NCI-H345 treated with DMSO at 0.1 percent for 48 hours (cell line): ENCODE results near the gene PHRF1.

Experiments
- DNase-seq: peaks from one replicate; lab custom pipeline; 2025; ENCODE audit not compliant: unreplicated experiment; lab: John Stamatoyannopoulos, UW

PHRF1 gene, protein sequence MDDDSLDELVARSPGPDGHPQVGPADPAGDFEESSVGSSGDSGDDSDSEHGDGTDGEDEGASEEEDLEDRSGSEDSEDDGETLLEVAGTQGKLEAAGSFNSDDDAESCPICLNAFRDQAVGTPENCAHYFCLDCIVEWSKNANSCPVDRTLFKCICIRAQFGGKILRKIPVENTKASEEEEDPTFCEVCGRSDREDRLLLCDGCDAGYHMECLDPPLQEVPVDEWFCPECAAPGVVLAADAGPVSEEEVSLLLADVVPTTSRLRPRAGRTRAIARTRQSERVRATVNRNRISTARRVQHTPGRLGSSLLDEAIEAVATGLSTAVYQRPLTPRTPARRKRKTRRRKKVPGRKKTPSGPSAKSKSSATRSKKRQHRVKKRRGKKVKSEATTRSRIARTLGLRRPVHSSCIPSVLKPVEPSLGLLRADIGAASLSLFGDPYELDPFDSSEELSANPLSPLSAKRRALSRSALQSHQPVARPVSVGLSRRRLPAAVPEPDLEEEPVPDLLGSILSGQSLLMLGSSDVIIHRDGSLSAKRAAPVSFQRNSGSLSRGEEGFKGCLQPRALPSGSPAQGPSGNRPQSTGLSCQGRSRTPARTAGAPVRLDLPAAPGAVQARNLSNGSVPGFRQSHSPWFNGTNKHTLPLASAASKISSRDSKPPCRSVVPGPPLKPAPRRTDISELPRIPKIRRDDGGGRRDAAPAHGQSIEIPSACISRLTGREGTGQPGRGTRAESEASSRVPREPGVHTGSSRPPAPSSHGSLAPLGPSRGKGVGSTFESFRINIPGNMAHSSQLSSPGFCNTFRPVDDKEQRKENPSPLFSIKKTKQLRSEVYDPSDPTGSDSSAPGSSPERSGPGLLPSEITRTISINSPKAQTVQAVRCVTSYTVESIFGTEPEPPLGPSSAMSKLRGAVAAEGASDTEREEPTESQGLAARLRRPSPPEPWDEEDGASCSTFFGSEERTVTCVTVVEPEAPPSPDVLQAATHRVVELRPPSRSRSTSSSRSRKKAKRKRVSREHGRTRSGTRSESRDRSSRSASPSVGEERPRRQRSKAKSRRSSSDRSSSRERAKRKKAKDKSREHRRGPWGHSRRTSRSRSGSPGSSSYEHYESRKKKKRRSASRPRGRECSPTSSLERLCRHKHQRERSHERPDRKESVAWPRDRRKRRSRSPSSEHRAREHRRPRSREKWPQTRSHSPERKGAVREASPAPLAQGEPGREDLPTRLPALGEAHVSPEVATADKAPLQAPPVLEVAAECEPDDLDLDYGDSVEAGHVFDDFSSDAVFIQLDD (N-terminal part only)

DNA sequence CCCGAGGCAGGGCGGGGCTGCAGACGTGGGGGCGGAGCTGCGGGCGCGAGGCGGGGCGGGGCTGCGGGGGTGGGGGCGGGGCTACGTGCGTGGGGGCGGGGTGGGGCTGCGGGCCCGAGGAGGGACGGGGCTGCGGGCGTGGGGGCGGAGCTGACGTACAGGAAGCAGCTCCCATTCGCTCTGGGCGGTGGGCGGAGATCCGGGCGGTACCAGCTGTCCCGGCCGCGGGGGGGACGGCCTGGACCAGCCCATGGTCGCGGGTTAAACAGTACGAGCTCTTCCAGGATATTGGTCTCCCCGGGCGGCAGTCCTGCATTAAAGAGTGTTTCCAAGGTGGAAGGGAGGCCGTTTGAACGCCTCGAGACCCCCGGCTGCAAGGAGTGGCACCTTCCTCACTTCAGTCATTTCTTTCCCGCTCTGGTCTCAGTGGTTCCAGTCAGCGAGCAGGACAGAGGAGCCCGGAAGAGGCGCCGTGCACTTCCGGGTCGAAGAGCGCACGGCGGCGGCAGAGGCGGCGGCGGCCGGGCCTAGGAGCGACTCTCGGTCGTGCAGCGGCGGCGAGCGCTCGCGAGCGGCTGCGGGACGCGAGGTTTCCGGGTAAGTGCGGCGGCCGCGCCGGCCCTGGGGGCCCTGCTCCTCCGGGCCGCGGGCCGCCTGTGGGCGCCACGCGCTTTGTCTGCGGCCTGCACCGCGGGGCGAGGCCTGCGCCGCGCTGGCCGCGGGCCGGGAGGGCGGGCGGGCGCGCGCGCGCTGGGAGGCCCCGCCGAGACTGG lies at the start of gene PHRF1:
Gene PHRF1 (plus strand): TSS at position 475 of the 773 bp plus-strand sequence. CDS start 5,043 bp downstream, outside the sequence.
- peak; percentile 94 for DNase-seq

DNA sequence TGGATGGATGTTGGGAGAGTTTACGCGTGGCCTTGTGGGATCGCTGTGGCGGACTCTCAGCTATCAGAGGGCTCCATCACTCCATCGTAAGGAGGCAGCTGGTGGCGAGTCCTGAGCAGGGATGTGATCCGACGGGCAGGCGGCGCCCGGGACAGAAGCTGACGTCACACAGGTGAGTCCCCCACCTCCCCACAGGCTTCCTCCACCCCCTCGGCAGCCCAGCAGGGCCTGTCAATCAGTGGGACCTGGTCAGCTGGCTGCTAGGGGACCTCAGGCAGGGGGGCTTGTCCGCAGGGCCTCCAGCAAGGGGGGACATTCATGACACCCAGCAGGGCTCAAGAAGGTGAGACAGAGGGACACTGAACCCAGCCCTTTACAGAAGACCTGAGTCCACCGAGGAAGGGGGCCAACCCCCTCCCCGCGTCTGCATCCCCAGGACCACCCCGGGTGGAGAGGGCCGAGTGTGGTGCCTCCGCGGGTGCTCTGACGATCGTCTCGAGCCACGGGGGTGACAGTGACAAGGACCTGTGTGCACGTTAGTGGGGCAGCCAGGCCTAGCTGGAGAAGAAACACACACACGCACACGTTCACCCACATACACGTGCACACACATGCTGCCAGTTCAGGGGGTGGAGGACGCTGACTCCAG lies 48.0 kb upstream of the PHRF1 start:
- no peak for DNase-seq

DNA sequence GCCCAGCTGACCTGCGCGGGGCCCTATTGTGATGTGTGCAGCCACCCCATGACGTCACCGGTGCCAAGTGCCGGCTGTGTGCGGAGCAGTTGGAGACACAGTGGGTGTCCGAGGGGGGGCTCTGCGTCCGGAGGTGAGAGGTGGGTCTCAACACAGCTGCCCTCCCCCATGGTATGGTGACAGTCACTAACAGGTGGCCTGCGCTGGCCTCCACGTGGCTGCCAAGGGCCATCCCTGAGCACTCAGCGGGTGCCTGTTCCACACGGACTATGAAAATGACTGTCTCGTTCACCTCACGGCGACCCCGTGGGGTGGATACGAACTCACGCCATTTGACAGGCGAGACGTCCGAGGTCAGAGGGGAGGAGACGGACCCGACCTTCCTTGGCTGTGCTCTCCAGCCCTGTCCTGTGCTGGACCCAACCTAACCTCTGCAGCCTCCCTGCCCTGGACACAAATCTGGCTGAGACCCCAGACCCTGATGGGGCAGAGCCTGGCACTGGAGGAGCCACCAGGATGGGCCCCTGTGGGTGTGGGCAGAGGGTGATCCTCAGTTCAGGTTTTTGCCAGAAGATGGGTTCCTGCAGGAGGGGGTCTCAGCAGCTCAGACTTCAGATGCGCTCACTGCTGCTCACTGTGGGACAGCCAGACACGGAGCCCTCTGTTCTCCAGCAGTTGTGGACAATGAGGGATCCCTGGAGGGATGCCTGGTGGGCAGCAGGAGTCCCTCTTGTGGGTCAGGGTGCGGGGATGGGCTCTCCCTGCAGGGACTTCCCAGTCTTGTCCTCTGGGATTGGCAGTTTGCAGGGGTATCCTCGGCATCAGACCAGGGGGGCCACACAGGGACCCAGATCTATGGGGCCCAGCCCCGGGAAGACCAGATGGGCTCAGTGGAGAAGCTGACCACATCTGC lies 47.2 kb upstream of the PHRF1 start:
- DNase-seq, result peak; percentile 6

DNA sequence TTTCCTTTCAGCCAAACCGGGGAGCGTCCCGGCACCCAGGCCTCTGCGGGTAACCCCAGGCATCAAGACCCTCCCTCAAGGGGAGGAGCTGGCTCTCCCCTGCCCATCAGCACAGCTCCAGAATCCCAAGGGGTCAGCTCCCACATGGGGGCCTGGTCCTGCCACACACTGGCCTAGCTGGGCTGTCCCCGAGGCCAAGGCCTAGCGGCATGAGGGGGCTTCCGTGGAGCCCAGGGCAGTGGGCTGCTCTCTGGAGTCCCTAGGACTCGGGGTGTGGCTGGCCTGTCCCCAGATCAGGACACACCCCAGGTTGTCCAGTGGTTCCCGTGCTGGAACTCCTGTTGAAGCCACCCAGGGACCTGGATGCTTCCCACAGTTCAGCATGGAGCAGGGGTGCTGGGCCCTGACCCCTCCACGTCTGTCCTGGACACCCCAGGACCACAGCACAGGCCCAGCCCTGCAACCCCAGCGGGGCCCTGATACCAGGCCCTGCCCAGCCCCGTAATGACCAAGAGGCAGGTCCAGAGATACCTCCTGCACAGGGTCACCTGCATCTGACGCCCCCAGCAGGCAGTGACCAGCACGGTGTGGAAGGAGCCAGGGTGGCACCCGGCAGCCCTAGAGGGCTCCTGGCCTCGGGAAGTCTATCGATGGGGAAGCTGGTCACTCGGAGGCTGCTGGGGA lies 46.4 kb upstream of the PHRF1 start:
- no peak for DNase-seq

DNA sequence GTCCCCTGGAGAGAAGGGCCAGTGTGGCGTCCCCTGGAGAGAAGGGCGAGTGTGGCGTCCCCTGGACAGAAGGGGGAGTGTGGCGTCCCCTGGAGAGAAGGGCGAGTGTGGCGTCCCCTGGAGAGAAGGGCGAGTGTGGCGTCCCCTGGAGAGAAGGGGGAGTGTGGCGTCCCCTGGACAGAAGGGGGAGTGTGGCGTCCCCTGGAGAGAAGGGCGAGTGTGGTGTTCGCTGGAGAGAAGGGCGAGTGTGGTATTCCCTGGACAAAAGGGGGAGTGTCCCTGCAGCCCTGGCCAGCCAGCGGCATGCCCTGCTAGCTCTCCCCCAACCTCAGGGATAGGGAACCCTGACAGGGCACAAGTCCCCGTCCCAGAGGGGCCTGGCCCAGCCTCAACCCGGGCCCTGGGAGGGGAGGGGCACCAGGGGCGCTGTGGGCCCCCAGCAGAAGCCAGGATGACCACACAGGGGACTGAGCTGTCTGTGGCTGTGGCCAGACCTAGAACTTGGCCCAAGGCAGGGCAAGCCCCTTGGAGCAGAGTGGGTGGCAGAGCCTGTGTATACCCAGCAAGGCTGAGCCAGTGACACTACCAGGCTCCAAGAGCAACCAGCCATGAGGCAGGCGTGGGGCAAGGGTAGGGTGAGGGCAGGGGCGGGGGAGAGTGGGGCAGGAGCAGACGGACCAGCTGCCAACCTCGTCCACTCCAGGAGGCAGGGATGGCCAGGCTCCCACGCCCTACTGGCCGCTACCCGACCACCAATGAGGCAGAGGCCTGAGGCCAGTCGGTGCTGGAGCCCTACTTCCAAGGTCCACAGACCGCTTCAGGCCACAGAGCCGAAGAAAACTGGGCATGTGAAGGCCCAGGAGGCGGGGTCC lies 45.1 kb upstream of the PHRF1 start:
- no peak for DNase-seq

DNA sequence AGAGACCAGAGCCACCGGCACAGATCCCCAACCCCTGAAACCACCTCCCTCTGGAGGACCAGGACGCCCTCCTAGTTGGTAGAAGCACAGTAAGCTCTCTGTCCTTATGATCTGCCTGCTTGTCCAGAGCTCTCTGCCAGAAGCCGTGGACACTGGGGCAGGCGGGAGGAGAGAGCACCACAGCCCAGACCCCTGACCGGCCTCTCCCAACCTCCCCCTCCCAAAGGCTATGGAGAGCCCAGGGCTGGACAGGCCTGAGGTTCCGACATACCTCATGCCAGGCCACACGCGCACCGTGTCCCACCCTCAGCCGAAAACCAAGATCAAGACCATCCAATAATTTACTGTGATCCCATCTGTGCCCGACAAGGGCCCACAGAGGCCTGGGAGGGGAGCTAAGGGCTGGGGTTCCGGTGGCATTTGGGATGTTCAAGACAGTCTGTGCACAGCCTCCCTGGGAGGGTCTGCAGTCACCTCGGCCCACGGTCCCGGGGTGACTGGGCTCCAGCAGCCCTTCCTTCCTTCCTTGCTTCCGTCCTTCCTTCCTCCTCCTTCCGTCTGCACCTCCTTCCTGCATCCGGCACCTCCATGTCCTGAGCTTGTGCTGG lies 44.2 kb upstream of the PHRF1 start:
- DNase-seq, result no peak

DNA sequence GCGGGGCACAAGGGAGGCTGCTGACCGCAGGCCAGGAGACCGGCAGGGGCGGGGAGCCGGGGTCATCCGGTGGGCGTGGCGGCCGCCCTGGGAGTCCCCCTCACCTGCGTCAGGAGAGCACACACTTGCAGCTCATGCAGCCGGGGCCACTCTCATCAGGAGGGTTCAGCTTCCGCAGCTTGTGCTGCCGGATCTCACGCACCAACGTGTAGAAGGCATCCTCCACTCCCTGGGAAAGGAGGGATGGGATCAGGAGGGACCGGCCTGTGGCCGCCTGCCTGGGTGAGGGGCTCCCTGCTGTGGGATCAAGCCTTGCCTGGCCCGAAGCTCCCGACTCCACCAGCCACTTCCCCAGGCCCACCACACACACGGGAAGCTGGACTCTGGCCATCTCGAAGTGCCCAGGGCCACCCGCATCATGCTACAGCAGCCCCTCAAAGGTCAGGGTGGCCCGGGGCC lies 43.7 kb upstream of the PHRF1 start:
- no peak for DNase-seq

DNA sequence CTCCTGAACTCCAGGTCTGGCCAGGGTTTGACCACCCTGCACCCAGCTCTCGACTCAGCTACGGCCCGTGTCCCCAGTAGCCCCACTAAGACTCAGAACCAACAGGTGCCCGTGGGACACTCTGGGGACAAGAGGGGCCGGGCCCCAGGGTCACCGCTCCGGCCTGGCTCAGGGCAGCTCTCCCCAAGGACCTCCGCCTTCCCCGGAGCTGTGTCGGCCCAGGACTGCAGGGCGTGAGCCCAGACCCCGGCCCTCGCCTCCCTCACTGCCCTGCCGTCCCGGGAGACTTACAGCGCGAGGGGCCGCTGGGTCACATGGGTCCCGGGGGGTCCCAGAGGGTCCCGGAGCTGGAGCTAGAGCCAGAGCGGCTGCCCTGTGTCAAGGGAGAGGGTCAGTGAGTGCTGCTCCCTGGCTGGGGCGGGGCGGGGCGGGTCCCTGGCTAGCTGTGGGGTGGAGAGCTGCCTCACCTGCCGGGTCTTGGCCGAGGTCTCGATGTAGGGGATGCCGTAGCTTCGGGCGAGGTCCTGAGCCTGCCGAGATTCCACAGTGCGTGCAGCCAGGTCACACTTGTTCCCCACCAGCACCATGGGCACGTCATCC lies 43.2 kb upstream of the PHRF1 start:
- DNase-seq, result no peak

DNA sequence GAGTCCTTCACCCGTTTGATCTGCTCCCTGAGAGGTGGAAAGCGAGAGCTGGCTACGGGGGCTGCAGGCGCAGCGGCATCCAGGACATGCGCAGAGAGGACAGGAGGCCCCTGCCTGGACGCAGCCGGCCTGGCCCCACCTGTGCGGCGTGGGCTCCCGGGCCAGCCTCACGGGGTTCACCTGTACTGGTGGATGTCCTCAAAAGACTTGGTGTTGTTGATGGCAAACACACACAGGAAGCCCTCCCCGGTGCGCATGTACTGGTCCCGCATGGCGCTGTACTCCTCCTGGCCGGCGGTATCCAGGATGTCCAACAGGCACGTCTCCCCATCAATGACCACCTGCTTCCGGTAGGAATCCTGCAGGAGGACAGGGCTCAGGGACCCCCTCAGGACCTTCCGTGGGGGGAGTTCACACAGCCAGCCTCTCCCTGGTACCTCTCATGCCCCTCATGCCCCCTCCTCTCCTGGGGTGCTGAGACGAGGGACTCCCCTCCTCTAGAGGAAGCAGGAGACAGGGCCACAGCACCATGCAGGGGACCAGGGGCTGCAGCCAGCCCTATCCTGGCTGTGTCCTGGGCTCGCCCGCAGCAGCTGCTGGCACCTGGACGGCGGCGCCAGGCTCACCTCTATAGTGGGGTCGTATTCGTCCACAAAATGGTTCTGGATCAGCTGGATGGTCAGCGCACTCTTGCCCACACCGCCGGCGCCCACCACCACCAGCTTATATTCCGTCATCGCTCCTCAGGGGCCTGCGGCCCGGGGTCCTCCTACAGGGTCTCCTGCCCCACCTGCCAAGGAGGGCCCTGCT lies 42.5 kb upstream of the PHRF1 start:
- no peak for DNase-seq

DNA sequence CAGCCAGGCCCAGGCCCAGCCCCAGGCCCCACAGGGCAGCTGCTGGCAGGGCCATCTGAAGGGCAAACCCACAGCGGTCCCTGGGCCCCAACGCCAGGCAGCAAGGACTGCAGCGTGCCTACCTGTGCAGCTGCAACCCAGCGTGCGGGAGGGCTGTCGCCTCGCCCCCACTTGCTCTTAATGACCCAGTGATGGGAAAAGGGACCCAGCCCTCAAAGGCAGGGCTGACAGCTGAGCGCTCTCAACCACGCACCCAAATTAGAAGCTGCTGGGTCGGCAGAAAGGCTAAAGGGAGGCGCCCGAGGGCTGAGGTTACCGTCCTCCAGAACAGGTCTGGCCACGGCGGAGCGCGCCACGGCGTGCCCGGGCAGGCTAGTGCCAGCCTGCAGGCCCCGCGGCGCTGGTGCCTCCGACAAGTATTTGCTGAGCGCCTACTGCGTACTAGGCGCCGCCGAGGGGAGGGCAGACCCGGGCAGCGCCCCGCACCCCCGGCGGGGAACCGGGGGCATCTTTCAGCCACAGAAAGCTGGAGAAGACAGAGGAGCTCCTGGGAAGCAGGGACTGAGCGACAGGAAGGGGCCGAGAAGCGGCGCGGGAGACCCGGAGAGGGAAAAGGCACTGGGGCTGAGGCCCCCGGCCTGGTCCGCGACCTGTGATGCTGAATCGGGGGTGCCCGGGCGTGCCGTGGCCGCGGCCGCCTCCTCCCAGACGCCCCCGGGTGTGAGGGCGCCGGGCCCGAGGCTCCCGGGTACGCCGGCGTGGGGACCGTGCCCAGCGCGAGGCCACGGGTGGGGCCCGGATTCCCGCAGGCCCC lies 41.7 kb upstream of the PHRF1 start:
- peak; percentile 19 for DNase-seq

DNA sequence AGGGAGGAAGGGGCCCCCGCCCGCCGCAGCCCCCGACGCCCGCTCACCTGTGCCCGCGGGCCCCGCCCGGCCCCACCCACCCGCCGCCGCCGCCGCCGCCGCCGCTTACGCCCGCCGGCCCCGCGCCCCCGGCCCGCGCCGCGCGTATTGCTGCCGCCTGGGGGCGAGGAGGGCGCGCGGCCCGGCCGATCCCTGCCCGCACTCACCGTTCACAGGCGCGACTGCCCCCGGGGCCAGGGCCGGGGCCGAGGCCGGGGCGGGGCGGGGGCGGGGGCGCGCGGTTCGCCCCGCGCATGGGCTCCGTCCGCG lies 41.1 kb upstream of the PHRF1 start:
- DNase-seq, result no peak

DNA sequence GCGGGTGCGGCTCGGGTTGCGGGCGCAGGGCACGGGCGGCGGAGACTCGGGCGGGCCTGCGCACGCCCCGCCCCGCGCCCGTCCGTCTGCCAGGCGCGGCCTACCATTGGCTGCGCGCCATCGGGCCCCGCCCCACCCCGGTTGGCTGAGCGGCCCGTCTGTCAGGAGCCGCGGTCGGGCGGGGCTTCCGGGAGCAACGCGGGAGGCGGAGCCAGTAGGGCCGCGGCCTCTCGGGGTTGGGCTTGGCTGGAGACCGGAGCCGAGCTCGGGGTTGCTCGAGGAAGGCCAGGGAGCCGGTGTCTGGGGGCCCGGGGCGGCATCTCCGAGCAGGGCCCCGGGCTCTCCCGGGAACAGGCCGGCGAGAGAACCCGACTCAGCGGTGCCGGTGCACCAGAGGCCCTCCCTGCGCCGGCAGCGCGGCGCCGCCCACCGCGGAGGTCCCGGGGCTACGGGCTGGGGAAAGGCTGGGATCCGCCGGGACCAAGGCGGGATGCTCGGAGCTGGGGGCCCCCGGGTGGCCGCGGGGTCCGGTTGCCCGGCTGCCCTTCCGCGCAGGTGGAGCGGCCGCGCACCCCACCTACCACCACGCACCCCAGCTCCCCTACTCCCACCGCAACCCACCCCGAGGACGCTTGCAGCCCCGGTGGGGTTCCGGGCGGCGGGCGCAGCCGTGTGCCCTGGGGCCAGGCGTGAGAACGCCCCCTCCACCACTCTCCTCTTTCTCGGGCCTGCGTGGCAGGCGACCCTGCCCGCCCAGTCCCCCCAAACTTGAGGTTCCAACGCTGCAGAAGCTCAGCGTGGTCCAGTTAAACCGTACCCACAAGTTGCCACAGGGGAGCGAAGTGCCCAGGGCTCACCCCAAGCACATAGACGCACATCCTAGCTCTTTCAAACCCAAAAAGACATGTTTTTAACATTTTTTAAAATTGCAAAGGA lies 40.5 kb upstream of the PHRF1 start, which contains the start of gene HRAS:
Gene HRAS (minus strand): TSS at position 58 of the 936 bp plus-strand sequence.
- DNase-seq, result peak; percentile 91

DNA sequence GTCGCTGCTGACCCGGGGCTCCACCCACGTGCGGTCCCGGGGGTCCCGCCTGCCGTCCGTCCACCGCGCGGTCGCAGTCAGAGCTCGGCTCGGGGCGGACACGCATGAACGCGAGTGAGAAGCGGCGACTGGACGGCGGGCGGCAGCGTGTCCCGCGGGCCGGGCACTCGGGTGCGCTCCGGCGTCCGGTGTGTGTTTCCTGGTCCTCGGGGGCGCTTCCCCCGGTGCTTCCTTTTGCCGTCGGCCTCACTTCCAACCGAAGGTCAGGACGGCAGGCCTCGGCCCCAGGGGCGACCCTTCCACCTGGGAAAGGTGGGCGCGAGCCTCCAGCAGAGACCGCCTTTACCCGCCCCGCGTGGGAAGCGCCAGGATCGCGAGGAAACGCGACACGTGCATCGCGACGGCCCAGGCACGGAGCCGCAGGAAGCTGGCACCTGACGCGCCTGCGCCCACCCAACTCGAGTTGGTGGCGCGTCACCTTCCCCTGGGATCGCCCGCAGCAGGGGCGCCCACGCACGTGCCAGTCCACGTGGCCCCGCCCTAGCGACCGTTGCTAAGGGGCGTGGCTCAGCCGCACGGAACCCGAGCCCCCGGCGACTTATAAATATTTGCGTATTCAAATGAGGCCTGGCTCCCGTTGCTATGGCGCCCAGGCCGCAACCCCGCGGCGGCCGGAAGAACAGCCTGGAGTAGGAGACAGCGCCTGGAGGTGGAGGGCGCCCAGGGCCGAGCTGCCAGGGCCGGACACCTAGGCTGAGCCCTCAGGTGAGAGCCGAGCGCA lies 39.2 kb upstream of the PHRF1 start, which contains the start of gene LRRC56:
Gene LRRC56 (plus strand): TSS at position 687 of the 781 bp plus-strand sequence. CDS start 3,158 bp downstream, outside the sequence.
- DNase-seq, result peak; percentile 61
